GM21529 (cell line): Measurements from ENCODE around the gene RRM2.

Experiments used
- ATAC-seq: cut with Tn5 transposase; IDR thresholded peaks from one replicate; pipeline ENCODE4 v1.9.1; 2021; ENCODE audit not compliant: unreplicated experiment

The RRM2 gene

DNA sequence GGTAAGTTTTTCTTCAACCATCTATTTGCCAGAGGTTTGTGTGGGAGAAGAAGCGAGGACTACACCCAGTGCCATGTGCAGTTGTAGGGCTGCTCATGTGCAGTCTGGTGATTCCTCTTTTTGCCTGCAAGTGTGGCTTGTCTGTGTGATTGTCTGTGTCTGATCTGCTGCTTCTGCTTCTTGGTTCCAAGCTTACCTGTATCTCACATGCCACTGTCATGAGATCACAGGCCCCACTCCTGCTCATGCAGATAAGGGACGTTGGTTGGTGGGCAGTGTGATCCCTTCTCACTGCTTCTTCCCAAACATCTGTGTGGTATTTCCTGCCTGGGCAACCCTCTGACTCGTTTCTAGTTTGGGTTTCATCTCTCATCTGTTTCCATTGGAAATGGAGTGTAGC lies 27.1 kb downstream of the RRM2 start:
- ATAC-seq, result no peak

DNA sequence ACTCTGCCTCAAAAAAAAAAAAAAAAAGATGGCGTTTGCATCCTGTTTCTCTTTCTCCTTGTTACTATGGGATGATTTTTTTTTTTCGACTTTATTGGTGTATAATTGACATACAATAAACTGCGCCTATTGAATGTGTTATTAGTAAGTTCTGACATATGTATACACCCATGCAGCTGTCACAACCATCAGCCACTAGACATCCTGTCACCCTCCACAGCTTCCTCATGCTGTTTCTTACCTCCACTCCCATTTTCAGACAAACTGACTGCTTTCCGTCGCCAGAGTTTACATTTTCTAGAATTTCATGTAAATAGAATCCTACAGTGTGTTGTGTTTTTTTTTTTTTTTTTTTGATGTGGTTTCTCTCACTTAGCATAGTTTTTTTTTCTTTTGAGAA lies 27.9 kb downstream of the RRM2 start:
- no peak for ATAC-seq

DNA sequence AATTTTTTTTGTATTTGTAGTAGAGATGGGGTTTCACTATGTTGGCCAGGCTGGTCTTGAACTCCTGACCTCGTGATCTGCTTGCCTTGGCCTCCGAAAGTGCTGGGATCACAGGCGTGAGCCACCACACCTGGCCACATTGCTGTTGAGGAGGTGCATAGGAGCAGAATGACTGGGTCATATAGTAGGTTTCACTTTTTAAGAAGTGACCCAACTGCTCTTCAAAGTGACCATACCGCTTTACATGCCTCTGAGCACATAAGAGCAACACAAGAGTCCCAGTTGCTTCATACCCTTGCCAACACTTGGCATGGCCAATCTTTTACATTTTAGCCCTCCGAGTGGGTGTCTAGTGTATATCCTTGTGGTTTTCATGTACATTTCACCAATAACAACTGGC lies 28.9 kb downstream of the RRM2 start:
- ATAC-seq, result no peak

DNA sequence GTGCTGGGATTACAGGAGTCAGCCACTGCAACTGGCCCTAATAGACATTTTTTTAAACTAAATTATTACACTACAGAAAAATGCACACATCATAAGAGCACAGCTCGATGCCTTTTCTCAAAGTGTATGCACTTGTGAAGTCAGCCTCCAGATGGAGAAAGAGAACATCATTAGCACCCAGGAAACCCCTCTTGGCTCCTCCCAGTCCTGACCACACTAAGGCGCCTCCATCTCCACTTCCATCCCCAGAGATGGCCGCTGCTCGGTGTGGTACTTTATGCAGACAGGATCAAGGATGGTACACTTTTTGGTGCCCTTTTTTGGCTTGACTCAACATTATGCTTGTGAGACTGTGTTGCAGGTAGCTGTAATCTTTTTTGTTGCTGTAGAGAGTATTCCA lies 34.8 kb downstream of the RRM2 start:
- ATAC-seq, result no peak

- no peak for ATAC-seq
Measured at GRCh38 chr2:10158681-10159080, 36.1 kb downstream of the RRM2 start.

DNA sequence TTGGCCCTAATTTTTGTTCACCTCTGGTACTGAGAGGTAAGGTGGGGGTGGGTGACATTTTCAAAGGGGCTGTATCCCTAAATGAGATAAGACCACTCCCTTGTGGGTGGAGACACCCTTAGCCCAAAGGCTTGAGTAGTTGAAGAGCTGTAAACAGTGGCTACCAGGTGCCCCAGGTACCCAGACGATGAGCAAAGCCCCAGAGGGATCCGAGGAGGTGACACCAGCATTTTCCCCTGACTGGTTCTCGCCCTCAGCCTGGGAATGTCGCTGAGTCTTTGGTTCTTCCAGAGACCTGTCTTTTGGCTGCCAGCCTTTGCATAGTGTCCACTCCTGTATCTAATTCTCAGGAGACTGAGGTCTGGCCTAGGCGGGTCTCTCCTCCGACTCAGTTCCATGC lies 36.5 kb downstream of the RRM2 start:
- no peak for ATAC-seq

GRCh38 chr2:10159581-10160131 lies 37.1 kb downstream of the RRM2 start:
- no peak for ATAC-seq

DNA sequence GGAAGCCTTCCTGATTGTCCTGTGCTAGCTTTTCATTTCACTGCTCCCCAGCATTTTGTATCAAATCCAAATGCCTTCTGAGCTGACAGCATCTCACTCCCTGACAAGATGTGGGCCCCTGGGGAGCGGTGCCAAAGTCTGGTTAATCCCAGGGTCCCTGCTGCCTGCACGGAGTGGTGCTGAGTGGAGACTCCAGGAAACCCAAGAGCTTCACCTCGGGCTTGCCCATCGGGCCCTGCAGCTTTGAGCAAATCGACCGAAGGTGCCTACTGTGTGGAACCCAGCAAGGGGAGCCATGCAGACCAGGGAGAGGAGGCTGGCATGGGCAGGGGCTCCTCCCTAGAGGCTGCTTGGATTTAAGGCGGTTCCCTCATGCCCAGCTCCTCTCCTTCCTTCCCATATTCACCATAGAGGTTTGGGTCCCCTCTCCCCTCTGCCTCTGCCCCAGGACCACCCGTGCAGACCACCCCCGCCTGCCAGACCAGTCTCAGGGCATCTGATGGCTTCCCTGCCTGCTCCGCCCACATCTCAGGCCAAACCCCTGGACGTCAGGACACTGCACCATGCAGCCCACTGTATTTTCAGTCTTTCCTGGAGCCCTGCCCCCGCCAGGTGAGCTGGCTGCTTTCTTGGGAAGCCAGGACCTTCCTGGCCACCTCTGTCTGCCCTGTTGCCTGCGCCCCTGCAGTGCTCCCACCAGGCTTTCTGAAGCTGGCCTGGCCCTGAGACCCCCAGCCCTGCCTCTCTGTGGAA lies 37.8 kb downstream of the RRM2 start:
- ATAC-seq, result no peak

GRCh38 chr2:10161206-10161931 lies 38.8 kb downstream of the RRM2 start:
- no peak for ATAC-seq

DNA sequence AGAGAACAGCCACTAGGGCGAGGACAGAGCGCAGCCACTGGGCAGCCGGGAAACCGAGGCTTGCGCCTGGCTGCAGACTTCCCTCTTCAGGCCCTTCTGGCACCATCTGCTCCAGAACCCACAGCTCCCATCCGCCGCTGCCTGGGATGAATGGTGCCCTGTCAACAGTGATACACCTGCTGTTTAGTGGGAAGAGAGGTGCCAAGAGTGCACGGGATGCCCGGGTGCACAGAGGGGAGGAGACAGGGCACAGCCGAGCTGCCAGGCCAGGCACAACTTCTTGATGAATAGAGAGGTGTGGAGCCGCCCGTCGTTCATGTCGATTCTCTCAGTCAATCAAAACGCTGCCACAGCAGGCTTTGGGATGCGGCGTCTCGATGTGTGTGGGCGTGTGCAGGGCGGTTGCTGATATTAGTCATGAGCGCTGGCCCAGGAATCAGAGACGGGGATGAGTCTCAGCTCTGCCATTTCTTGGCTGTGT lies 39.5 kb downstream of the RRM2 start:
- ATAC-seq, result no peak

DNA sequence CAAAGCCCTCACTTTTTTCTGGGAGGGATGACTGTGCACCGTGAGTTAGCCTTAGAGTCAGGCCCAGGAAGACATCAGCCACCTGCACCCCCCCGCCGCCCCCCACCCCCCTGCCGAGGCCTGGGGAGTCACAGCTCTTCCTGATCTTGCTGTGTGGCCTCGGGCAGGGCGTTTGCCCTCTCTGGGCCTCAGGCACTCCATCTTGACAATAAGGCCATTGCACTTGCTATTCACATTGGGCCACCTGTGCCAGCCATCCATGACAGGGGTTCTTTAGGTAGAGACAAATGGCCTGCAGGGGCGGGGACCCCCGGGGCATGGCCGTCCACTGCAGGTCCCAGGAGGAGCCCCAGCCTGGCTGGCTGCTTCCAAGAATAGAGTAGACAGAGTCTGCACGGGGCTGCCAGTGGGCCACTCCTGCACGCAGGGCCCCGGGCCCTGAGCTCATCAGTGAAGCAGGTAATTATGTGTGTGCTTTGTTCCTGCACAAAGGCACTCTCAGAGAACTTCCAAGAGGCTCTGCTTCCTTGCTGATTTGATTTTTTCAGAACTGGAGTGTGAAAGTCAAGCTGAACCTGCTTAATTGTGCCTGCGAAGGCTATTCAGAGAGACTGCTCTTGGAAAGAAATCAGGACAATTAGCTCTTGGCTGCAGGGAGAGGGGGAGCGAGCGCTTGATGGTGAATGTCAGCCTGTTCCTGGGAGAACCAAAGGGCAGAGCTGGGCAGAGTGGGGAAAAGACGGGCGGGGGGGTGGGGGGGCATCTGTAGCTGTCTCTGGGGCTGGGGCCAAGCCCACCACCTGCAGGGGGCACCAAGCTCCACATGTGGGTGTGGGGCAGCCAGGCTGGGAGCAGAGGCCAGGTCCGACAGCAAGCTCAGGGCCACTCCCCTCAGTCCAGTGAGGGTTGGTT lies 40.3 kb downstream of the RRM2 start:
- no peak for ATAC-seq

DNA sequence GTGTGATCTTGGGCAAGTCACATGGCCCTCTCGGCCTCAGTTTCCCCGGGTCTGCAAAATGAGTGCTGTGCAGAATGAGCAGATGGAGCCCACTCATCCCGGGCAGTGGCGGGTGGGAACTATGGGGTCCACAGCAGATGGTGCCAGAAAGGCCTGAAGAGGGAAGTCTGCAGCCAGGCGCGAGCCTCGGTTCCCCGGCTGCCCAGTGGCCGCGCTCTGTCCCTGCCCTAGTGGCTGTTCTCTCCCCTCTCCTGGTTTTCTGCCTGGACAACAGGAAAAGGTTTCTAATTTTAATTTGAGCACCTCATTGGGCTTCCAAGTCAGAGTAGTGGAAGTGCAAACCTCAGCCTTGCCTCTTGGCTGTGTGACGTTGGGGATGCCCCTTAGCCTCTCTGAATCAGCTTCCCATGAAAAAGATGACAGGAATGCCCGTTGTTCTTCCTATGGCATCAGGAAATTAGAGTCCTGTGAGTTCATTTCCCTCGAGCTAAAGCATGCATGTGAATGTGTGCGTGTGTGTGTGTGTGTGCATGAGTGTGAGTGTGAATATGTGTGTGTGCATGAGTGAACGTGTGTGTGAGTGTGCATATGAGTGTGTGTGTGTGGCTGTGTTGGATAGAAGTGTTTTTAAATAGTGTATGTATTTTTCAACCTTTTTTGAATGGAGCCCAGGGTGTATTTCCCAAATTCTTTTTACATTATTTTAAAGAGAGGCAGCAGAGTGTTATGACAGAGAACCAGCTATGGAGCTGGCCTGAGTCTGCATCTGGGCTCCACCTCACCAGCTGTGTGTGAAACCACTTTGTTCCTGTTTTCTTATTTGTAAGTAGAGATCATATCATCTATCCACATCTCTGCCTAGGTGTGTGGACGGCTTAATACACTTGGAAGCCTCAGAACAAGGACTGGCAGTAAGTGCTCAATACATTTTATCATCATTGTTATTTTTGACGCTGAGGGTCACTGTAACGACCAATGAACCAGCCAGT lies 41.3 kb downstream of the RRM2 start:
- ATAC-seq, result no peak

- no peak for ATAC-seq
Measured at GRCh38 chr2:10164601-10165000, 42.1 kb downstream of the RRM2 start.

DNA sequence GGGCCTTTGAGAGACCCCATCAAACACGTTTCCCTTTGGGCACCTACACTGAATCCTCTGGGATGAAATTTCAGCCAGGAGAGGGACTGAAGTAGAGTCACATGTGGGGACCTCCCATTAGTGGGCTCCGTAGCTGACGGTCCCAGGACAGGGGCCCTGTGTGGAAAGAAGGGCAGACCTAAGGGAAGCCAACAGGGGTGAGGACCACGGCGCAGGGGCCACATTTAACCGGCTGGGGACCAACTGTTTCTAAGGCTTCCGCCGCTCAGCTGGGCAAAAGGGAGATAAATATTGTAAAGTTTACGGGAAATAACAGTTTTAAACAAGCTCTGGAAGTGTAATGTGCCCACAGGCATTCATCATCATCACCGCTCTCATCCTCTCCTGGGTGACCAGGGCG lies 42.7 kb downstream of the RRM2 start:
- no peak for ATAC-seq

DNA sequence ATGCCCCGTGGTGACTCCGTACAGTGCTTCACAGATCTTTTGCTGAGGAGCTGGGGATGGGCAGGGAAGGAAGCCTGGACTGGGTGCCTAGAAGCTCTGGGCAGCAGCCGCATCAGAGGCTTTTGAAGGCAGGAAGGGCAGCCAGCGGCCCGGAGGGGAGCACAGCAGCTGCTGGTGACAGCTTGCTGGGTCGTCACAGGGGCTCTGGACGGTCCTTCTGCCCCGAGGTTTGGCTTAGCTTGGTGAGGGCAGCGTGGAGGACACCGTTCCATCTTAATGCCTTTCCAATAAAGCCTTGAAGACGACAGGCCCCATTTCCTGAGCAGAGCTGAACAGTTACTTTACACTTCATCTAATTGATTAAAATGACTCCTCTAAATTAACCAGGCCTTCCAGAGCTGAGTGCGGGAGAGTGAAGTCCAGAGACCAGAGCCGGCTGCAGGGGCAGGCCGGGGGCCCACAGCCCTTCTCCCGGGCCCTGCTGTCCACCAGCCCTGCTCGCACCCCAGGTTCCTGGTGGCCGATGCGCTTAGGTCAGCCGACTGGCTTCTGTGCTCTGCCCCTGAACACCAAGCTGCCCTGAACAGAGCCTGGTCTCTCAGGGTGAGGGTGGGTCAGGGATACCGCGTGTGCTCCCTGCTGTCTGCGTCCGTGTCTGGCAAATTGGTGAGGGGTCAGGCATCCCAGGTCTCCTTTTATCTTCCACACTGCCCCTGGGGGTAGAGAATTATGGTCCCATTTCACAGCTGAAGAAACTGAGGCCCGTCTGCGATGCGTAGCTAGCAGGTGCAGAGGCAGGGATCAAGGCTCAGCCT lies 43.5 kb downstream of the RRM2 start:
- no peak for ATAC-seq

- ATAC-seq, result no peak
Measured at GRCh38 chr2:10166676-10167292, 44.2 kb downstream of the RRM2 start.

DNA sequence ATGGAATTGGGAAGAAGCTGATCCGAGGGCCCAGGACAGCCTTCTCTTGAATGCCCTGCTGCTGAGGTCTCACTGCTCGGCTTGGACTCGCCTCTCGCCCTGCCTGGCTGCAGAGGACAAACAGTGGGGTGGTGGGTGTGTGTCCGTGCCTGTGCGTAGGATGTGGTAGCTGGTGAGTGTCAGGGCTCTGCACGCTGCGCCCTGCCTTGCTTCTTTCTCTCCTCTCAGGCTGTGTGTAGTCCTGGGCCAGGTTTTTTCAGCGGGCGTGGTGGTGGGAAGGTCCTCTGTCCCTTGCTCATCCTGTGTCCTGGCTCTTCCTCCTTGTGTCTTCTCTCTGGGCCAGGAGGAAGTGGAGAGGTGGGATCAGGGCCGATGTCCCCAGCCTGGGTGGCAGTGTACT lies 44.8 kb downstream of the RRM2 start:
- ATAC-seq, result no peak

DNA sequence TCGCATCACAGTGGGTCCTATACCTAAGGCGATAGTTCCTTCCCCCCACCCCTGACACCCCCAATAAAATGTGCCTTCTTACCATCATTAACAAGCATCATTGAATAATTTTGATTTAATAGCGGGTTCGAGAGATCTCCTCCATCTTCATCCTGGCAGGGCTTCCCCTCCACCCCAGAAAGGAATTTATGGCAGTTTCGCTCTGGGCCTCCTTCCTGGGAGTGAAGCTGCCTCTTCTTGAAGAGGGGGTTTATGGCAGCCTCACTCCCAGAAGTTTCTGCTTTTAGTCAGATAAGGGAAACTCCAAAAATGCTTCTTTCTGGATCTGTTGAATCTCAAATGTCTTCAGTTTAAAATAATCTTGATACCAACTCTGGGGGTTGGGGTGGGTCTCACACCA lies 45.7 kb downstream of the RRM2 start:
- no peak for ATAC-seq
